Suppressor macrophage treated with lipopolysaccharide for 1 hour (primary cell): ENCODE results near the gene TMEM30B.
"Not testable (repeated sequence)": the region's sequence is repeated elsewhere in the genome, so short reads cannot be mapped to it uniquely, and the experiment has no call there.

Source experiments
- DNase-seq, 3 donors: peaks; one replicate each; pipeline ENCODE4 v3.0.0-alpha.2; 2020 to 2022

TMEM30B gene

DNA sequence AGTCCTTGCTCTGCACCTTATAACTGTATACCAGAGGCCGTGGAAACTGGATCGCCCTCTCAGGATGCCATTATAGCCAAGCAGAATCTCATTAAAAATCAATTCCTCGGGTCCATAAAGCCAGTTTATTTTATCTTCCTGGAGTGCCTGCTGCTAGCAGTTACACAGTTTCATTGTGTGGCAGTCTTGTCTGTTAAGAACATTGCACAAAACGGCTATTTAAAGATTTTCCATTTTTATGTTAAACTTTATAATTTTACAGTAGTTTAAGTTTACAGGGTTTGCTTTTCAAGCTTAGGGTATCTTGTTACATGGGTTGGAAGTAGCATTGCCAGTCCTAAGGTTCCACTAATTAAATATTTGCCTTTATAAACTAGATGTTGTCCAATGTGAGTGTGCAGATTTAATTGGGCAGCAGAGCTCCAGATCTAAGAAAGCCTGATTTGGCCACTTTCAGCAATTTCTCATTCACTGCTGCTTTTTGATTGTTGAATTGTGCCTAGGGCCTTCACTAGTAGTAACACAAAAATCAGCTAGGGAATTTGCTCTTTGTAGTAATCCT is 17.0 kb downstream of the TMEM30B start:
- no peak for DNase-seq

DNA sequence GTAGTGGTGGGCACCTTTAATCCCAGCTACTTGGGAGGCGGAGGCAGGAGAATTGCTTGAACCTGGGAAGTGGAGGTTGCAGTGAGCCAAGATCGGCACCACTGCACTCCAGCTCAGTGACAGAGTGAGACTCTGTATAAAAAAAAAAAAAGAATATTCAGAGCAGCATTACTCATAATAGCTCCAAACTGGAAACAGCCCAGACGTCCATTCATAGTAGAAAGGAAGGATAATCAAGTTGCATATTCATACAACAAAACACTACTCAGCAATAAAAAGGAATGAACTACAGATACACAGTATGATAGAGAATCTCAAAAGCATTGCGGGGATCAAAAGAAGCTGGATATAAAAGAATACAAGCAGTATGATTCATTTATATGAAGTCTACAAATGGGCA is 19.1 kb downstream of the TMEM30B start:
- no peak for DNase-seq

DNA sequence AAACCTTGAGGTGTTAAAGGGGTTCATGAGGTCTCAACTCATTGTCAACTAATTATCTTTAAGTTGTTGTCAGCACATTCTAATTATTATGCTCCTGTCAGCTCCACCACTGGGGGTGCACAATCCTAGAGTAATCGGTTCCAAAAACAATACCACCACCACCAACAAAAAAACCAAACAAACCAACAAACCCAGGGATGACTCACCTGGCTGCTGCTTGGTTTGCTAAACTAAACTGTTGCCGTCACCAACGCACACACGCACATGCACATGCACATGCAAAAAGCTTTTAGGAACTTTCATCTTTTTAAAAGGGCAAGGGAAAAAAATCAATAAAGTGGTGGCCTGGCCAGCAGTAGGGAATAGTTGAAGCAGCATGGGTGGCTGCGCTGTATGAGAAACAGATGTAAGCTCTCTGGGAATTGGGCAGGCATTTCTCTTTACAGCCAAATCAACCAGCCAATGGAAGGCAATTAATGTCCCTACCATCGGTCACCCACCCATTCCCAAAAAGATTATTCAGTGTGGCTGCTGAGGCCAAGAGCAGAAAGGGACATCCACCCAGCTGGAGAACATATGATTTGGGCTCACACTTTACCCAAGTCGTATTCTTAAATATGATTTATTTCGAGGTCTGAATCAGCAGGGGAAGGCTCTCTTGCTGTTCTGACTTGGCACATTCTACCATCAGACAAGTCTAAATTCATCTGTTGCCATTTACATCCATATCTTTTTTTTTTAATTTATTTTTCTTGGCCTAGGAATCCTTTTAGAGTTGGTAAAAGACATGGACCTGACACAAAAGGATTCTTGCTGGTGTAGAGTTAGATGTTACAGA is 20.0 kb downstream of the TMEM30B start:
- no peak for DNase-seq

DNA sequence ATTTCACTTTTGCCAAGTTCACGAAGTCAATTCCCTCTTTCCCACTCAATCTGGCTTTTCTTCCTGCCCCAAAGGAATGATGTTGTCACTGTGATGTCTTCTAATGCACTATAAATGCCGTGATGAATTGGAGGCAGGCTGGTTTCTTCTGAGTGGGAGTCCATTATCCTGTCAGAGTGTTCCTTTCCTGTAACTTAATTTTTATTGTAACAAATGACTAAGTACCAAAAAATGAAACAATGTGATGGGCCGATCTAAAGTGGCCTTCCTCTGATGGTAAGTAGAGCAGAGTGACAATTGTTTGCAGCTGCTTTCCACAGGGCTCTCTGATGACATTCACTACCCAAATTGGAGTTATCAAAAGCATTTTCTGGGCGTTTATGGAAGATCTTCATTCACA is 22.2 kb downstream of the TMEM30B start:
- DNase-seq = no peak

DNA sequence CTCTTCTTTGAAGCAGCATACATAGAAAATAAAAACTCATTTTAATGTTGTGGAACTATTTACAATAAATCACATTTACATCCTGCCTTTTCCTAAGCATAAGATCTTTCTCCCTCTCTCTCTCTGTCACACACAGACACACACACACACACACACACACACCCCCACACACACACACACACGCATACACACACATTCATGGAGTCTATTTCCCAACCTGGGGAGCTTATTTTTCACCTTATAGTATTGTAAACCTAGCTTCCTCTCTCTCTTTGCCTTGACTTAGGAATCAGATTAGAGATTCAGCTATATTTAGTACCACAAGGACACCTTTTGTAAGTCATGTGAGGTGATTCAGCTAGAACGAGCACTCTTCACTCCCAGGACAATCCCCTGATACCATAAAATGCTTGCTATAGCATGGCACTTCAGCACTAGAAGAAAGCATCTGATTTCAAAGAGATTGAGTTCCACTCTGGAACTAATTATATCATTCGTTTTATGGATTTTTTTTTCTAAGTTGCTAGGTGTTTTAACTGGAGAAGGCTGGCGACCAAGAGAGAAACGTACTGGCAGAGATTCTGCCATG is 23.6 kb downstream of the TMEM30B start:
- no peak for DNase-seq

DNA sequence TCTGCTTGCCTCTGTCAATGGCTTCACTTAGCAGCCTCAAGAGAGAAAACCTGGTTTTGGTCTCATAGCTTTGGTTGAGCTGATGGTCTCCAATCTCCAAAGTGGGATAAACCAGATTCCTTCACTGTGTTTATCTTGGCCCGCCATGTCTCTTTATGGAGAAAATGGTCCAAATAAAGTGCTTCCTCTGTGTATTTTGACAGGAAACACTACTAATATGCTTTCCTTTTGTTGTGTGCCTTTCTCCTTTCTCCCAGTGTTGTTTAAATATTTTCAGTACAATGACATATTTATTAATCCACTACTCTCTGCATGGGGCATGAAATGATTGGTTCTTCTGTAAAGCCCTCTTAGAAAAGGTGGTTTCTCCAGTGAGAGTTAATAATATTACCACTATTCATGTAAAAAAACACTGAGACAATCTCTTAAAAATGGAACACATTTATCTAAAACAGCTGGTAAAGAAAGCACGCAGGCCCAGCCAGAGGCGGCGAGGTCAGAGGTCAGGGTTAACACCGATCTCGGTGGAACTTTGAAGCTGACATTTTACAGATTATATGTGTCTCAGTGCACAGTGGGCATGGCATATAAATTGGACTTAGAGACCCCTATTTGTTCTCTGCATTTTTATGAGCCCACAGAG is 24.2 kb downstream of the TMEM30B start:
- no peak for DNase-seq

DNA sequence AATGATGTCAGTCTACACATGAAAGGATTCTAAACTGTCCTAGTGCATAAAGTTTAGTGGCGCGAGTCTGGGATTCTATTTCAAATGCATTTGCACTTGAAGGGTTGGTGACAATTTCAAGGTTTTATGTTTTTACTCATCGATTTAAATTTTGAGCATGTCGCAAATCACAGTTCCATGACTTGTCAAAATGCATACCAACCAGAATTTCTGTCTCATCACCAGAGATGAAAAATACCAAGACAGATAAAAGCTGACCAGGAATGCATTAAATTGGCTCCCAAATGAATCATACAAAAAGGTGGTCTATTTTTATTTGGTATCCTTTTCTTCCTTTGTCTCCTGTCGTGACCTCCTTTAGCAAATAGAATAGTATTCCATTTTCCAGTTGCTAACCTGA is 25.2 kb downstream of the TMEM30B start:
- DNase-seq = no peak

DNA sequence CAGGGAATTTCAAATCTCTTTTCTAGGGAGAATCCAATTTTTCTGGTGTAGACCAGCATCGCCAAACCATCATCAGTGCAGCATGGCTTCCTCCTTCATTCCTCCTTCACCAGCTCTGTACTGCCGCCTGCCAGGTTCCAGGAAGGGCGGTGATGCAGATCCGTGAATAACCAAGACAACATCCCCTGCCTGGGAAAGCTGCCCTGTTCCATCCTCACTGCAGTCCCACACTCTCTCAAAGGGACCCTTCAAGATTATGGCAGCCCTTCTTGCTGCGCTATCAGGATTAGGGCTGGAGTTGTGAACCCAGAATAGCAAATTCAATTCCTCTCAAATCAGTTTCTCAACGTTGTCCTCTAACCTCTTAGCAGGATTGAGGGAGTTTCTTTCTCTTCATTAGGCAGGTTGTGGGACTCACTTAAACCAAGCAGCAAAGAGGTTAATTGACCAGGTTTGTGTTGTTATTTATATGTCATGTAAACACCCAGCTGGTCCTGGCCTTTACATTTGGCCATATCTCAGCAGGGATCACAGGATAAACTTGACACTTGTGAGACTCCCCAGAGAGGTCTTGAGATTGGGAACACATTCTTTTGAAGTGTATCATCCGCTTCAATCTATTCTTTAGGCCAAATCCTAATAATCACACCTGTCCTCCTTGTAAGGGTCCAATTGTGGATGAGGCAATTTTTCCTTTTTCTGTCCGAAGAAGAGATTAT is 26.2 kb downstream of the TMEM30B start:
- DNase-seq = no peak

DNA sequence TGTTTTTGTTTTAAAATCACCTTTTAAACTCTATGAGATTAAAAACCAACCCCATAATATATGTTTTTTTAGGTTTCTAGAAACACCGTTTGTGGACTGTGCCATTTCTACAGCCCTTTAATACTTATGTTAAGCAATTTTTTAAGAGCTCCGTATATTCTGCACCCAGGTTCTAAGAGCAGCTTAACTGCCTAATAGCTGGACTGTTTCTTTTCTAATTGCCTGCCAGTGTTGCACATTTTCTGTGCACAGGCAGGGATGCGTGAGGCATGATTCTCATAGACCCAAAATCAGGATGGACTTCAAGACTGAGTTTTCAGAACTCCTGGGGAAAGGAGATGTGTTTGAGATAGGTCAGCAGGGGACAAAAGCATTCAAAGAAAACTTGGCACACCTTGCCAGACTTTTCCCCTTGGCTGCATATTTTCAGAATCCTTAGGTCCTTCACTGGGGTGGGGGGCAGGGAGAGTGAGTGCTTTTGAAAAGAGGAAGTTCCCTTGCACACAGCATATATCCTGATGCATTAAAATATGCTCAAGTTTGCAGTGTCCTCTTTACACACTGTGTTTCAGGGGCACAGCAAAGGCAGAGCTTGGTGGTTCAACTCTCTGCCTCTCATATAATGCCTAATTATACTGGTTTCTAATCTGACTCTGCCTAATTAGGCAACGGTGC is 27.9 kb downstream of the TMEM30B start:
- peak; percentile 35 to 41 (median 37) for DNase-seq

DNA sequence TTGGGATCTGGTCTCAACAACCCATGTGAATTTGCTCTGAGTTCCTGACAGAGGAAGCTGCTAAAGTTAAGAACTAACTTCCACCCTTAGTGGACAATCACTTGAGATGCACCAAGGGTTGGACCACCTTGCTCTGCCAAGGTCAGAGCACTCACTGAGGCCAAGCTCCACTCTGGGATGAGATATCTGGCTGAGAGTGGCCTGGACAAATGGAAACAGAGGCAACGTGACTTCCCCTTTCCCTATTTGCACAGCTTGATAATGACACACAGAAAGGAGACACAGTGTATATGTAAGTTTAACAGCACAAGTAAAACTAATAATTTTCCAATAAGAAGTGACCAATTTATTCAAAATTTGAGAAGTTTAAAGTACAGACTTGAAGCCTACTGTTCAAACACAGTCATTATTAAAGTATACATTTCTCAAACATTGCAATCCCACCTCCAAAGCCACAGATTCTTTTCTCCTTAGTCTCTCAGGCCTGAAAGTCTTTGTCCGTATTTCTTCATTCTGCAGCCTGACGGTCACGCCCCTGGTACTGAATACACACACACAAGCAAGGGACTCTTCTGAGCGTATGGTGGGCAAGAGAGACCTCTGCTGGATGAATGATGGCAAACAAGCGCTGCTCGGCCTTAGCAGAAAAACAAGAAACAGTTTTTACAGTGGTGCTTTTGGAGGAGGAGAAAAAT is 28.6 kb downstream of the TMEM30B start:
- peak; percentile 81 to 89 (median 82) for DNase-seq

DNA sequence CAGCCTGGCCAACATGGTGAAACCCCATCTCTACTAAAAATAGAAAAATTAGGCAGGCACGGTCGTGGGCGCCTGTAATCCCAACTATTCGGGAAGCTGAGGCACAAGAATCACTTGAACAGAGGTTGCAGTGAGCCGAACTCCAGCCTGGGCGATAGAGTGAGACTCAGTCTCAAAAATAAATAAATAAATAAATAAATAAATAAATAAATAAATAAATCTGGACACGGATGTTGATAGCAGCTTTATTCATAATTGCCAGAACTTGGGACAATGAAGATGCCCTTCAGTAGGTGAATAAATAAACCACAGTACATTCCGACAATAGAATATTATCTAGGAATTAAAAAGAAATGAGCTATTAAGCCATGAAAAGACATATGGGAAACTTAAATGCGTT is 31.1 kb downstream of the TMEM30B start:
- no peak for DNase-seq

DNA sequence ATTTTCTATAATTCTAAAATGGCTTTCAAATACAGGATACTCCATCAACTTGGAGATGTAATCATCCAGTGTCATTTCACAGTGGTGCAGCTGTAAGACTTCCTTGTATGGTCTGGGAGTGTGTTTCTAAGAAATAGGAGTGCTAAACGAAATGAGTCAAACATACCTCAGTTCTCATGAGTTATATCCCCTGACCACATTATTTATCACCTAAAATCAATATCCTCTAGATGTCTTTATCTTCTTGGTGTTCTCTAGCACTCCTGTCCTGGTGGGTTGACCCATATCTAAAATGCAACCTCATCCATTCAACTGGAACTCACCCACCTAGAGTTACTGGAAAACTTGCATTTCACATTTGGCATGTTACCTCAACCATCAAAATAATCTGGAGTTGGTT is 33.2 kb downstream of the TMEM30B start:
- no peak for DNase-seq

DNA sequence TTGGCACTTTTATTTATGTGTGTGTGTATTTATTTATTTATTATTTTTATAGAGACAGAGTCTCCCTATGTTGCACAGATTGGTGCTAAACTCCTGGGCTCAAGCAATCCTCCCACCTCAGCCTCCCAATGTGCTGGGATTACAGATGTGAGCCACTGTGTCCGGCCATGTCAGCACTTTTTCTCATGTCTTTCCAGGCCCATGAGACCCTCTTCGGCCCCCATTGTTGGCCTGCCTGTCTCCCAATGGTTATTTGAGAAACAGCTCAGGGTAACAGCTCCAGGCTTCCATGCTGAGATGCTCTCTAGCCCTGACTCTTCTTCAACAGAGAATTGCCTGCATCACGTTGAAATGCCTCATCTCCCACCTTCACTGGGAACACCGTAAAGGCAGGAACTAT is 34.4 kb downstream of the TMEM30B start:
- DNase-seq = no peak

DNA sequence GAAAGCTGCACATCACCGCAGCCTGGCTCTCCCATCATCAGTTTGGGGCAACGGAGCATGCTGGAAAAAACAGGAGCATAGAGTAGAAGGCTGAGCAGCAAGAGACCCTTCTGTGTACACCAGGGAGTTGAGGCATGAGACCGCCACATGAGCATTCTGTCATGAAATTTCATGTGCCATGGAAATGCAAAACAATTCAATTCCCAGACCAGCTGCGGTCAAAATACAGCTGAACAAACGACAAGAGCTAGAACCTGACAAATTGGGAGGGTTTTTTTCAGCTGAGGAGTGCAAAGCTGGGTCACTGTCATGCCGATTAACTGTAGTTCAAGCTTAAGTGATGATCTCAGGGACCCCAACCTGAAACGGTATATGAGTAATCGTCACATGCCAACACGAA is 37.1 kb downstream of the TMEM30B start:
- DNase-seq = no peak

DNA sequence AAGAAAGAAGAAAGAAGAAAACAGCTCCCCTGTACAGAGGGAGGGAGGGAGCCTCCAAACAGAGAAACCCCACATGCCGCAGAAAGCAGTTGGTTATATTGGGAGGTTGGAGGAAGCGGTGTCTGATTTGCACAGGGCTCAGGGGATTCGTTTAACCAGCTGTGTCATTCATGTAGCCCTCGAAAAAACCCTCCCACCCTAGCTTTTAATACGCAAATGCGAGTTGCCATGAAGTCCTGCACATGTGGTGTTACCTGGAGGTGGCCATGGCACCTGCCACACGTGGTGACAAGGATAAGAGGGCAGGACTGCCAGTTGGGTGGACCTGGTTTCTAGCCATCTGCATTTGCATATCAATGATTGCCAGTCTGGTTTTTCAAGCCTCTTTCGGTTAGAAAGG is 40.9 kb downstream of the TMEM30B start:
- DNase-seq = no peak

DNA sequence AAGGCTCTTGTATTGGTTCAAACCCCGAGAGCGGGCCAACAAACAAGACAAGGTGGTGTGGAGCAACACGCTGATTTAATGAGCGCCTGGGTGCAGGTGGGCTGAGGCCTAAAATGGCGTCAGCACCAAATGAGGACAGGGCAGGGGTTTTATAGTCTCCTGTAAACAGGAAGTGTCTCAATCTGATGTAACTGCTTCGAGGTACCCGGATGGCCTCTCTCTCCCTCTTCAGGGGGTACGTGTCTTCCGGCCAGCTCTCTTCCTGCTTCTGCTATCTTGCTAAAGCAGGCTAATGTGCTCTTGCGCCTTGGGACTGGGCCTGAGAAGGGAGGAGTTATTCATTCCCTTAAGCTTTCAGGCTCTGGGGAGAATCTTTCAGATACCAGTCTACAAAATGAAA is 41.9 kb downstream of the TMEM30B start:
- not testable (repeated sequence) for DNase-seq

DNA sequence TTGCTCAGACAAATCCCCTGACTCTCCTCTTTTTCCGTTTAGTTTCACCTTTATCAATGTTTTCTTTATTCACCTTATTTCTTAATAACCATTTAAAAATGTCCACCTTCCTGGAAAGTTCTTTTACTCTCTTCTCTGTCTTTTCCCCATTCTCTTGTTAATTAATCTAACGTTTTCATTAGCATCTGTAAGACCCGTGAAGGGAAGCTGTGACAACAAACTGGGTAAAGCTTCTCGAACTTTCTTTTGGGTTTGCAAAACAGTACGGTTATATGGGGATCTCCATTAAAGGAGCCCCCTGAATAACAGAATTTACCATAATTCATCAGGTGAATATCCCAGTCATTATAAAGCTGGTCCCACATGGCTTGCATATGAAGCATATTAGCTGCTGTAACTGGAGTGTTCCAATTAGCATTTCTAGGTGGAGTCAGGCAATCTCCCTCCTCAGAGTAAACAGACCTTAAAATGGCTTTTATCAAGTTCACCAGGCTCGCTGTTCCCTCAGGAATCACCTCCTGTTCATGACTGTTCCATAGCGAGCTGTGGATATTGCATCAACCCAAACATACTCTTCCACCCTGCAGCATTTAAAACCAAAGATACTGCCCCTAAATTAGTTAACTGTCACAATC is 42.4 kb downstream of the TMEM30B start:
- no peak for DNase-seq

DNA sequence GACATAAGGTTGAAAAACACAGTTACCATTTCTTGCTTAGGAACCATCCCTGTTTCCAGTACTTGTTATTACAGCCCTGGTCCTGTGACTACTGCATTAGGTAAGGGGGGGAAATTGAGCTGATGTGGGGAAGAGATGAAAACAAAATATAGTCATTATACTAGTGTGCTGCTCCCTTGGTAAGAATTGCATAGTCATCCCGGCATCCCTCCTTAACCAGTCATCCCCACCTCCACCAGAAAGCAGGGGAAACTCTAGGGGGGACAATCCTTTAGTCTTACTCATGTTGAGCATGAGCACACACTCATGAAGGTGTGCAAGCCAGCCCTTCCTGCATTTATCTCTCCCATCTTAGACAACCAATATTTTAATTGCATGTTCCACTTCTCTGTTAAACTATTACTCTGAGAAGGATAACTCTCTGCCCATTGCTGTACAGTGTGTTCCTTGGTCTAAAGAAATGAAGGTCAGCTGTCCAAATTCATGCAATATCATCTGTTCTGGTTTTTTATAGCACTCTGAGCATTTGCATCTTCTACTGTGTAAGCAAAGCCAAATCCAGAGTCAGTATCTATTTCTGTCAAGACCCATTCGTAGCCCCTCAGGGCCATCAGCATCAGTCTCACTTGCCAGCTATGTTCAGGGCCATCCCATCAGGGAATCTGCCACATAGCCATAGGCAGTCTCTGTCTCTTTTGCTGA is 46.8 kb downstream of the TMEM30B start:
- no peak for DNase-seq

DNA sequence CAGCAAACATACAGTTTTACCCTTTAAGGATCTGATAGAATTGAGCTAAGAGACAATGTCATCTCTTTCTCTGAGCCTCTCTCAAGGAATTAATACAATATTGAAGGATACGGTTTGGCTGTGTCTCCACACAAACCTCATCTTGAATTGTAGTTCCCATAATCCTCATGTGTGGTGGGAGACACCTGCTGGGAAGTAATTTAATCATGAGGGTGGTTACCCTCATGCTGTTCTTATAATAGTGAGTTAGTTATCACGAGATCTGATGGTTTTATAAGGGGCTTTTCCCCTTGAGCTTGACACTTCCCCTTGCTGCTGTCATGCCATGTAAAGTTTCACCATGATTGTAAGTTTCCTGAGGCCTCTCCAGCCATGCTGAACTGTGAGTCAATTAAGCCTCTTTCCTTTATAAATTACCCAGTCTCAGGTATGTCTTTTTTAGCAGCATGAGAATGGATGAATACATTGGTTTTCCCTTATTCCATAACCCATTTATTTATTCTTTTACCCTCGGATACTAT is 47.6 kb downstream of the TMEM30B start:
- peak; percentile 24 to 47 (median 26) for DNase-seq

DNA sequence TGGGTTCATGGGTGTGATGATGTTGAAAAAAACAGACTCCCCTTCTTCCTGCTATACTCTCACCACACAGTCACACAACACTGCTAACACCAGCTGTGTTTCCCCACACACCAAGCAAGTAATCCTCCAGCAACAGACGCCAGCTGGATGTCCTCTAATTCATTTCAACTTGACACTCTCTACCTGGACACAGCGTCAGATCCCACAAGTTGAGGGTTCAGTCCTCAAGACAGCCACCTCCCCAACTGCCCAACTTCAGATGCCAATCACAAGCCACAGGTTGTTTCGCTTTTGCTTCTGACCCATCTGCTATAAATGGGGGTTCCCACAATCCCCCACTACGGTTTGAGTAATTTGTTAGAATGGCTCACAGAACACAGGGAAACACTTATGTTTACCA is 49.3 kb downstream of the TMEM30B start:
- DNase-seq = no peak

DNA sequence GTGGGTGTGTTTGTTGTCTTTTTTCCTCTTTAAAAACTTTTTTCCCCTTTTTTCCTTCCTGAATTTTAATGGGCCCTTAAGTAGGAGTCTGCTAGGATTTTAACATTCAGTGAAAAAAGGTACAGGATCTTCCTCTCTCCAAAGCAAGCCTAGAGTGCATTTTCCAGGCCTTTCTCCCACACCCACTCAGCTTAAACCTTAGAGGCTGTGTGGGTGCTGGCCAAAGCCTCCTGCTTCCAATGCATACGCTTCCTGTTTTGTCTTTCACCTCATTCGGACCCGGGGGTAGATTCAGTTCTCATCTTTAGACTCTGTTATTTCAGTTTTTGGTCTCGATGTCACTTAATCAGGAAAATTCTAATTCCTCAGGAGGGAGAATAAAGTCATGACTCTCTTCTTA is 51.2 kb downstream of the TMEM30B start:
- DNase-seq = peak in 2 of 3 donors; percentile 8 to 15
